Measurements from ENCODE around the gene CTBP2.

DNA sequence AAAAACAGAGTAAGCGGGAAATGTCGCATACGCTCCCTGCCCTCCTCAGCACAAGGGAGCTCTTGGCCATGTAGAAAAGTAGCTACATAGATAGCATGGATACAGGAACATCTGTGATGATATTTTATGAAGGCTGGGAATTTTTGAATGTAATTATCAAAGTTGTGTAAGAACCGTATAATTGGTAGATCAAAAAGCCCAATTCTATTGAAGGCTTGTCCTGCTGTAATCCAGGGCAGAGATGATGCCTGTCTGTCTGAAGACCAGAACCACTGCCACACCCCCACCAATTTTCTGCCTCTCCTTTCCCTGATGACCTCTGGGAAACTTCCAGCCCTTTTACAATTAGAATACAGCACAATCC lies 167.0 kb downstream of the CTBP2 start:
- TF ChIP-seq EZH2 (optimal IDR thresholded peaks at IDR 0.05; ENCODE audit: low read depth, low read length) (no peak), EZH2phosphoT487 (IDR thresholded peaks at IDR 0.05; ENCODE audit: low read length) (no peak), CTCF (IDR thresholded peaks at IDR 0.05; ENCODE audit: low read length) (no peak)

Data from MM.1S (cell line).